Measurements from ENCODE around the gene PEPD.

GRCh38 chr19:33397536-33398360, 123.8 kb downstream of the PEPD start:
- TF ChIP-seq CTCF (IDR thresholded peaks at IDR 0.05; ENCODE audit: poor library complexity, severe bottlenecking): no peak
- no peak for TF ChIP-seq EP300 (conservative IDR thresholded peaks at IDR 0.05; ENCODE audit: poor library complexity, severe bottlenecking)
- TF ChIP-seq POLR2AphosphoS5 (IDR thresholded peaks at IDR 0.05): no peak
- no peak for TF ChIP-seq EZH2 (IDR thresholded peaks at IDR 0.05; ENCODE audit: borderline replicate concordance, insufficient read depth, low read length, poor library complexity, severe bottlenecking)
- TF ChIP-seq REST (IDR thresholded peaks at IDR 0.05; ENCODE audit: borderline replicate concordance): no peak
- TF ChIP-seq SMC3 (conservative IDR thresholded peaks at IDR 0.05; ENCODE audit: poor library complexity): no peak
- TF ChIP-seq TAF1 (IDR thresholded peaks at IDR 0.05; ENCODE audit: low read depth): no peak
